Stomach (tissue), 19 donors: Measurements from ENCODE around the gene KREMEN2. TPM values are rescaled to one million over a fixed set of nuclear protein-coding genes. Genes with fewer than 3 reads are reported as not detected.

Experiments
- DNase-seq, 2 donors: peaks; one replicate each; pipeline versions ENCODE4 v3.0.0 to v3.0.0-alpha.2; 2013 to 2019
- H3K27ac ChIP-seq, 5 donors: fragments of 200-600 bp in 4 of 5; sonication (generic) in 4 of 5; one replicate each; pipeline ENCODE4 v1.5.1; 2013 to 2019; ENCODE audit warnings: mild to moderate bottlenecking in 1 of 5, moderate library complexity in 1 of 5
- H3K27me3 ChIP-seq, 3 donors: fragments of 200-600 bp; sonication (generic); one replicate each; pipeline ENCODE4 v1.5.1; 2017 to 2019; ENCODE audit warnings: mixed run types in 1 of 3
- H3K36me3 ChIP-seq, 4 donors: fragments of 200-600 bp; sonication (generic); 1 replicate in 3 of 4; 2 replicates in 1 of 4; pipeline ENCODE4 v1.5.1; 2016 to 2019
- H3K4me1 ChIP-seq, 4 donors: fragments of 200-600 bp; sonication (generic); one replicate each; pipeline ENCODE4 v1.5.1; 2016 to 2019
- H3K4me3 ChIP-seq, 4 donors: fragments of 200-600 bp; sonication (generic) in 3 of 4; one replicate each; pipeline ENCODE4 v1.5.1; 2016 to 2019; ENCODE audit warnings: mild to moderate bottlenecking in 1 of 4
- H3K9me3 ChIP-seq, 4 donors: fragments of 200-600 bp; sonication (generic); one replicate each; pipeline ENCODE4 v1.5.1; 2016 to 2019
- EP300 ChIP-seq: sonication (generic); formaldehyde crosslinking; IDR thresholded peaks from one replicate; pipeline ENCODE4 v1.6.1; 2017; ENCODE audit warnings: antibody characterized with exemption
- POLR2A ChIP-seq, 4 donors: fragments of 450-650 bp; IDR thresholded peaks; one replicate each; pipeline ENCODE4 v1.6.1; 2016; ENCODE audit warnings: antibody characterized with exemption in 4 of 4, control low read depth in 2 of 4, mild to moderate bottlenecking in 1 of 4, moderate library complexity in 1 of 4
- POLR2AphosphoS5 ChIP-seq, 3 donors: sonication (generic); formaldehyde crosslinking; IDR thresholded peaks; one replicate each; pipeline ENCODE4 v1.6.1; 2016; ENCODE audit warnings: antibody characterized with exemption in 3 of 3
- WGBS, 5 donors: extraction: QIAGEN DNeasy Blood & Tissue Kit in 3 of 5; methylation state at CpG; one replicate each; pipeline versions ENCODE4 v1.1.5 to v1.1.7; 2013 to 2018; 5-methylcytosine and 5-hydroxymethylcytosine counted together
- intact Hi-C: fragments of 100-400 bp; cut with DNase I; formaldehyde crosslinking; loops from one replicate; pipeline ENCODE4 v1.15.1; 2023; ENCODE audit warnings: low total_unique reads
- long read RNA-seq, 10 donors: transcript quantifications; one replicate each; lab custom pipeline, GENCODE V29; 2026
- polyA plus RNA-seq, 3 donors: library from polyadenylated mRNA; stranded (reverse); fragments of 200-250 nt; gene quantifications; one replicate each; pipeline ENCODE4 v1.2.3, GENCODE V29; 2013
- total RNA-seq, 5 donors: library from RNA; depleted of rRNA; stranded (reverse); fragments of >200 nt; gene quantifications; one replicate each; pipeline versions ENCODE4 v1.1.0 to v1.2.3, GENCODE V29; 2014 to 2016
- TF ChIP-seq, protein P1 (sequence below), 7 experiments: fragments of 450-650 bp in 4 of 7; fragments of 200-600 bp in 3 of 7; sonication (generic) in 3 of 7; IDR thresholded peaks; one replicate each; pipeline ENCODE4 v1.5.1; 2016 to 2019; ENCODE audit warnings: antibody characterized with exemption in 7 of 7, control low read depth in 2 of 7, mild to moderate bottlenecking in 1 of 7
- donor health status: healthy with polysubstance abuse.
- donor health status: Bipolar disorder and iron deficiency.
- donor health status: healthy.

Gene KREMEN2
- total RNA-seq (under 1 TPM in 1 of 5 donors, not detected in 4; 0.37 TPM), polyA plus RNA-seq (1 to 10 TPM in 1 of 3 donors, not detected in 2; 1.1 TPM)
- long read RNA-seq, donor 1, result 0 reads
- long read RNA-seq, donor 2, result 0 reads
- long read RNA-seq, donor 3, result 0 reads
- long read RNA-seq, donor 4, result 0 reads
- long read RNA-seq, donor 5, result 0 reads
- long read RNA-seq, donor 6, result 0 reads
- long read RNA-seq, donor 7, result 0 reads
- long read RNA-seq, donor 8, result 0 reads
- long read RNA-seq, donor 9, result 0 reads
- long read RNA-seq, donor 10, result 0 reads

- intact Hi-C loops, result no loop called here
- H3K27ac ChIP-seq, result no peak within 1 kb of the TSS
- H3K36me3 ChIP-seq, result no peaks in the 10 kb centered on the region
- no peak for TF ChIP-seq EP300
- no peak for TF ChIP-seq POLR2A (IDR thresholded peaks at IDR 0.05)
- TF ChIP-seq POLR2AphosphoS5 (IDR thresholded peaks at IDR 0.05), result no peak
- TF ChIP-seq, protein P1, sequence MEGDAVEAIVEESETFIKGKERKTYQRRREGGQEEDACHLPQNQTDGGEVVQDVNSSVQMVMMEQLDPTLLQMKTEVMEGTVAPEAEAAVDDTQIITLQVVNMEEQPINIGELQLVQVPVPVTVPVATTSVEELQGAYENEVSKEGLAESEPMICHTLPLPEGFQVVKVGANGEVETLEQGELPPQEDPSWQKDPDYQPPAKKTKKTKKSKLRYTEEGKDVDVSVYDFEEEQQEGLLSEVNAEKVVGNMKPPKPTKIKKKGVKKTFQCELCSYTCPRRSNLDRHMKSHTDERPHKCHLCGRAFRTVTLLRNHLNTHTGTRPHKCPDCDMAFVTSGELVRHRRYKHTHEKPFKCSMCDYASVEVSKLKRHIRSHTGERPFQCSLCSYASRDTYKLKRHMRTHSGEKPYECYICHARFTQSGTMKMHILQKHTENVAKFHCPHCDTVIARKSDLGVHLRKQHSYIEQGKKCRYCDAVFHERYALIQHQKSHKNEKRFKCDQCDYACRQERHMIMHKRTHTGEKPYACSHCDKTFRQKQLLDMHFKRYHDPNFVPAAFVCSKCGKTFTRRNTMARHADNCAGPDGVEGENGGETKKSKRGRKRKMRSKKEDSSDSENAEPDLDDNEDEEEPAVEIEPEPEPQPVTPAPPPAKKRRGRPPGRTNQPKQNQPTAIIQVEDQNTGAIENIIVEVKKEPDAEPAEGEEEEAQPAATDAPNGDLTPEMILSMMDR (IDR thresholded peaks at IDR 0.05), result no peak
- WGBS, 5 donors, result 0 to 2% (median 1%) methylated on average over 22 to 60 of the region's 60 CpGs
- peak in 1 of 2 donors; percentile 74 for DNase-seq
- no peaks in the 10 kb centered on the region for H3K9me3 ChIP-seq
- H3K27me3 ChIP-seq, result peaks cover 45 to 100% (median 79%) of the 10 kb centered on the region in 3 donors
- peaks cover 45 to 71% (median 57%) of the 10 kb centered on the region in 4 donors for H3K4me1 ChIP-seq
- H3K4me3 ChIP-seq, result peak within 1 kb of the TSS; percentile 30 to 54 (median 36)
Measured at GRCh38 chr16:2963723-2964474, at the start of gene KREMEN2. KREMEN2 (plus strand) TSS chr16:2964275; CDS start chr16:2964521, 246 bp downstream.

- H3K9me3 ChIP-seq, result no peaks in the 10 kb centered on the region
- H3K27me3 ChIP-seq, result no peaks in the 10 kb centered on the region
- DNase-seq, result no peak
- peaks cover 8 to 32% (median 23%) of the 10 kb centered on the region in 4 donors for H3K4me1 ChIP-seq
- no peak overlapping the region for H3K4me3 ChIP-seq
- peaks cover 11 to 46% (median 34%) of the 10 kb centered on the region in 4 donors for H3K36me3 ChIP-seq
- intact Hi-C loops, result no loop called here
- H3K27ac ChIP-seq, result no peak overlapping the region
- TF ChIP-seq EP300, result no peak
- TF ChIP-seq POLR2AphosphoS5 (IDR thresholded peaks at IDR 0.05), result no peak
- TF ChIP-seq, protein P1 (IDR thresholded peaks at IDR 0.05), result no peak
- TF ChIP-seq POLR2A (IDR thresholded peaks at IDR 0.05), result no peak
- WGBS, 5 donors, result 82 to 90% (median 86%) methylated on average over 13 of the region's 13 CpGs
Measured at GRCh38 chr16:2915196-2915929, 48.7 kb upstream of the KREMEN2 start.

DNA sequence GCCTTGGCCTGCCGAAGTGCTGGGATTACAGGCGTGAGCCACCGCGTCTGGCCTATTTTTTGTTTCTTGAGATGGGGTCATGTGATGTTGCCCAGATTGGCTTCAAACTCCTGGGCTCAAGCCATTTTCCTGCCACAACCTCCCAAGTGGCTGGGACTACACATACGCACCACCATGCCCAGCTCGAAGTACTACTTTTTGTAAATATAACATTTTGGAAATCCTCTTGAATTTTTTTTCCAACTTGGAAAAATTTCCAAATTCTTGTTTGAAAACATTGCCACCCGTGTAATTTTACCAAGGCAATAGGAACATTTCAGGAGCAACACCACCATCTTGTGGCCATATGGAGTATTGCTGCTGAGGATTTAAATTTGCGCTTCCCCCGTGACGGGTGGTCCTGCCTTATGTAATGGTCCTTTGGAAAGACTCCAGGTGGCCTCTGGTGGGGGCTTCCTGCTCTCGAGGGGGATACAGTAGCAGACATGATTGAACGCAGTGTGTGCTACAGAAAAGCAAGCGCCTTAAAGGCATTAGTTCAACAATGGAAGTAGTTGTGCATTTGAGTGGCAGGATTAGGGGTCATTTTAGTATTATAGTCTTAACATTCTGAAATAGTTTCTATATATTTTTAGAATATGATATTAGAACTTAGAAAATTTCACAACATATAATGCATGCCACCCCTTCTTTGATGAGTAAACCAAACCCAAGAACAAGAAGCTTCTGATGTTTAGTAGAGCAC, 44.4 kb upstream of the KREMEN2 start:
- H3K36me3 ChIP-seq, result peaks cover 4 to 68% (median 51%) of the 10 kb centered on the region in 4 donors
- peak overlapping the region; percentile 37 to 77 (median 60) for H3K27ac ChIP-seq
- 9 to 12% (median 10%) methylated on average over 13 of the region's 13 CpGs for WGBS, 5 donors
- peak; percentile 62 to 89 for DNase-seq
- intact Hi-C loops, result loop anchor here (5.0 kb wide), 1 partner anchor 47 kb away; no protein-coding TSS in a partner anchor
- TF ChIP-seq, protein P1 (IDR thresholded peaks at IDR 0.05), result peak in 5 of 7 experiments; percentile 85 to 98 (median 93)
- TF ChIP-seq EP300 (no peak), POLR2AphosphoS5 (IDR thresholded peaks at IDR 0.05) (peak in 1 of 3 donors; percentile 41), POLR2A (IDR thresholded peaks at IDR 0.05) (no peak)
- no peak overlapping the region for H3K4me3 ChIP-seq
- H3K4me1 ChIP-seq, result peaks cover 0 to 12% (median 5%) of the 10 kb centered on the region in 4 donors
- H3K27me3 ChIP-seq, result no peaks in the 10 kb centered on the region
- no peaks in the 10 kb centered on the region for H3K9me3 ChIP-seq
